ENCODE measurements around the gene WDR90.

GRCh38 chr16:632486-633335 lies 16.5 kb upstream of the WDR90 start:
- TF ChIP-seq EZH2 (IDR thresholded peaks at IDR 0.05; ENCODE audit: borderline replicate concordance, low read length) = no peak
- TF ChIP-seq CTCF (conservative IDR thresholded peaks at IDR 0.05 in 1 of 2, IDR thresholded peaks at IDR 0.05 in 1 of 2; ENCODE audit: extremely low read depth in 1 of 2, insufficient read depth in 1 of 2, low read depth in 1 of 2, low read length in 2 of 2) = no peak
